T-helper 9 cell (primary cell): ENCODE measurements around the gene CEP89.
"Not testable (repeated sequence)": the region's sequence is repeated elsewhere in the genome, so short reads cannot be mapped to it uniquely, and the experiment has no call there.

ENCODE experiments used
- DNase-seq: peaks from one replicate; pipeline ENCODE4 v3.0.0-alpha.2; 2020

The CEP89 gene

GRCh38 chr19:32832094-32832493, 139.7 kb downstream of the CEP89 start:
- not testable (repeated sequence) for DNase-seq

DNA sequence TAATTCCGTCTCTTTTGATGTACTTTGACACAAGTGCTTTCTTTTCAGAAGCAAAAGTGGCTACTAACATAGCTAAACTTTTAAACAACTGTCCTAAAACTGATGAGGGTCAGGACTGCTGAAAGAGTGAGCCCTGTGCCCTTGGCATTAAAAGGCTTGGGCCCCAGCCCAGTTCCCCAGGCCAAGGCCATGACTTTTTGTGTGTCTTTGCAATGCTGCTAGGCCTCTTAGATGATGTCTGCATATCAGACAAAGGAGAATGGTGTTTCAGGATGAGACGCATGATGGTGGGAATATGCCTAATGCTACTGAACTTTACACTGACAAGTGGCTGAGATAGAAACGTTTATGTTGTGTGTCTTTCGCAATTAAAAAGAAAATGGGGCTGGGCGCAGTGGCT, 140.1 kb downstream of the CEP89 start:
- DNase-seq = no peak

- DNase-seq = no peak
Measured at GRCh38 chr19:32830231-32831014, 141.3 kb downstream of the CEP89 start.

- DNase-seq = no peak
Measured at GRCh38 chr19:32829345-32829896, 142.3 kb downstream of the CEP89 start.

GRCh38 chr19:32828643-32829344, 143.0 kb downstream of the CEP89 start:
- DNase-seq = no peak

GRCh38 chr19:32828139-32828538, 143.6 kb downstream of the CEP89 start:
- no peak for DNase-seq
